A549 (cell line): ENCODE measurements around the gene OR2L8. TPM values are rescaled to one million over a fixed set of nuclear protein-coding genes. Genes with fewer than 3 reads are reported as not detected.

ENCODE experiments used
- ATAC-seq, 2 experiments: fragments of 200-7000 bp in 1 of 2; fragments of >200 bp in 1 of 2; cut with Nextera tagmentation in 1 of 2; cut with Tn5 transposase in 1 of 2; 3 replicates each; pipeline versions ENCODE4 v1.8.0 to v1.9.1; 2018 to 2020; ENCODE audit warnings: mild to moderate bottlenecking in 1 of 2, moderate library complexity in 1 of 2
- CTCF ChIA-PET: fragments of 300-600 bp; sonication (Branson Sonifier 250); formaldehyde crosslinking; extraction: SDS; loops from one replicate; lab custom pipeline; 2021; ENCODE audit warnings: antibody characterized with exemption, inconsistent platforms; lab: Yijun Ruan, JAX
- POLR2A ChIA-PET: fragments of 350-600 bp; formaldehyde crosslinking; extraction: SDS; loops from one replicate; lab custom pipeline; 2021; ENCODE audit warnings: antibody characterized with exemption, inconsistent platforms; lab: Yijun Ruan, JAX
- DNase-seq, 2 experiments: peaks; one replicate each; pipeline versions ENCODE4 v3.0.0 to v3.0.0-alpha.2; 2011 to 2016; ENCODE audit warnings: low read depth in 1 of 2, low spot score in 1 of 2
- FAIRE-seq: peaks from 2 replicates; lab custom pipeline; 2011; peaks lifted over from hg19 to GRCh38; lab: Jason Lieb, UNC
- H3K27ac ChIP-seq, 2 experiments: fragments of >200 bp; sonication (Bioruptor Twin); formaldehyde crosslinking; 3 replicates each; pipeline ENCODE4 v1.5.1; 2016 to 2017
- H3K4me1 ChIP-seq: fragments of >200 bp; sonication (Bioruptor Twin); formaldehyde crosslinking; 3 replicates; pipeline ENCODE4 v1.6.1; 2016
- H3K4me2 ChIP-seq: fragments of >200 bp; sonication (Bioruptor Twin); formaldehyde crosslinking; 3 replicates; pipeline ENCODE4 v1.6.1; 2016
- H3K4me3 ChIP-seq: fragments of >200 bp; sonication (Bioruptor Twin); formaldehyde crosslinking; 3 replicates; pipeline ENCODE4 v1.5.1; 2016
- H3K9me3 ChIP-seq: fragments of >200 bp; sonication (Bioruptor Twin); formaldehyde crosslinking; 3 replicates; pipeline ENCODE4 v1.6.1; 2016
- BHLHE40 ChIP-seq: IDR thresholded peaks from 2 replicates; pipeline ENCODE4 v1.6.1; 2012; ENCODE audit warnings: low read depth, low read length, inconsistent platforms
- CBX2 ChIP-seq: fragments of 200-600 bp; sonication (generic); IDR thresholded peaks from 2 replicates; pipeline ENCODE4 v1.6.1; 2016; ENCODE audit warnings: low read depth, mild to moderate bottlenecking, borderline replicate concordance
- CBX8 ChIP-seq: fragments of 200-600 bp; sonication (generic); IDR thresholded peaks from 2 replicates; pipeline ENCODE4 v1.6.1; 2016
- CEBPB ChIP-seq, 2 experiments: fragments of >200 bp in 1 of 2; sonication (Bioruptor Twin) in 1 of 2; formaldehyde crosslinking in 1 of 2; IDR thresholded peaks; 2 replicates each; pipeline ENCODE4 v1.6.1; 2012 to 2016
- EHF ChIP-seq: fragments of 250-450 bp; sonication (Bioruptor Pico); IDR thresholded peaks from 2 replicates; pipeline ENCODE4 v1.5.0; 2020; ENCODE audit warnings: mild to moderate bottlenecking
- ESRRA ChIP-seq: fragments of 150-350 bp; IDR thresholded peaks from 2 replicates; pipeline ENCODE4 v1.6.1; 2014; ENCODE audit warnings: mild to moderate bottlenecking, low read length, borderline replicate concordance
- GATA3 ChIP-seq: IDR thresholded peaks from 2 replicates; pipeline ENCODE4 v1.6.1; 2012; ENCODE audit warnings: borderline replicate concordance
- HDAC2 ChIP-seq: fragments of 200-600 bp; sonication (generic); IDR thresholded peaks from 2 replicates; pipeline ENCODE4 v1.6.1; 2016
- HEYL ChIP-seq: fragments of 250-450 bp; sonication (Bioruptor Pico); IDR thresholded peaks from 2 replicates; pipeline ENCODE4 v1.8.0; 2021; ENCODE audit warnings: mild to moderate bottlenecking, moderate library complexity
- HMGXB4 ChIP-seq: fragments of 250-450 bp; sonication (Bioruptor Pico); IDR thresholded peaks from 2 replicates; pipeline ENCODE4 v1.5.0; 2021; ENCODE audit warnings: mild to moderate bottlenecking, moderate library complexity, borderline replicate concordance
- HOXA7 ChIP-seq: fragments of 250-450 bp; sonication (Bioruptor Pico); IDR thresholded peaks from 2 replicates; pipeline ENCODE4 v1.5.0; 2020; ENCODE audit warnings: mild to moderate bottlenecking, moderate library complexity
- HOXB5 ChIP-seq: fragments of 250-450 bp; sonication (Bioruptor Pico); IDR thresholded peaks from 2 replicates; pipeline ENCODE4 v1.5.0; 2020; ENCODE audit warnings: mild to moderate bottlenecking, moderate library complexity
- JUN ChIP-seq, 2 experiments: fragments of >200 bp; sonication (Bioruptor Twin); formaldehyde crosslinking; IDR thresholded peaks; 2 replicates in 1 of 2; 3 replicates in 1 of 2; pipeline ENCODE4 v1.6.1; 2016 to 2017
- KDM1A ChIP-seq: fragments of 200-600 bp; sonication (generic); IDR thresholded peaks from 2 replicates; pipeline ENCODE4 v1.6.1; 2016; ENCODE audit warnings: low read depth, mild to moderate bottlenecking
- KDM5A ChIP-seq: fragments of 200-600 bp; sonication (generic); IDR thresholded peaks from 2 replicates; pipeline ENCODE4 v1.6.1; 2016; ENCODE audit warnings: antibody characterized with exemption, mild to moderate bottlenecking
- MAZ ChIP-seq: fragments of 150-350 bp; IDR thresholded peaks from 2 replicates; pipeline ENCODE4 v1.6.1; 2014; ENCODE audit warnings: antibody characterized with exemption, low read depth, low read length, borderline replicate concordance
- NFE2L2 ChIP-seq: fragments of 150-350 bp; conservative IDR thresholded peaks from 2 replicates; pipeline ENCODE4 v1.6.1; 2014; ENCODE audit warnings: low read length
- NPAS2 ChIP-seq: fragments of 250-450 bp; sonication (Bioruptor Pico); IDR thresholded peaks from 2 replicates; pipeline ENCODE4 v1.8.0; 2022; ENCODE audit warnings: mild to moderate bottlenecking, moderate library complexity, borderline replicate concordance
- RAD21 ChIP-seq, 2 experiments: fragments of >200 bp in 1 of 2; sonication (Bioruptor Twin) in 1 of 2; formaldehyde crosslinking in 1 of 2; IDR thresholded peaks in 1 of 2; conservative IDR thresholded peaks in 1 of 2; 2 replicates in 1 of 2; 3 replicates in 1 of 2; pipeline ENCODE4 v1.6.1; 2012 to 2018; ENCODE audit warnings: inconsistent platforms in 1 of 2
- RARB ChIP-seq: fragments of 250-450 bp; sonication (Bioruptor Pico); IDR thresholded peaks from 2 replicates; pipeline ENCODE4 v1.8.0; 2021; ENCODE audit warnings: mild to moderate bottlenecking, moderate library complexity
- RFX5 ChIP-seq: fragments of 450-650 bp; IDR thresholded peaks from 2 replicates; pipeline ENCODE4 v1.7.1; 2014; ENCODE audit warnings: antibody characterized with exemption, mild to moderate bottlenecking, moderate library complexity
- RNF2 ChIP-seq: fragments of 200-600 bp; sonication (generic); IDR thresholded peaks from 2 replicates; pipeline ENCODE4 v1.6.1; 2016; ENCODE audit warnings: low read depth, mild to moderate bottlenecking, antibody characterized with exemption, moderate library complexity, borderline replicate concordance
- TFCP2L1 ChIP-seq: fragments of 250-450 bp; sonication (Bioruptor Pico); IDR thresholded peaks from 2 replicates; pipeline ENCODE4 v1.5.0; 2021; ENCODE audit warnings: mild to moderate bottlenecking
- ZC3H11A ChIP-seq: fragments of 450-650 bp; IDR thresholded peaks from 2 replicates; pipeline ENCODE4 v1.6.1; 2014; ENCODE audit warnings: antibody characterized with exemption, mild to moderate bottlenecking
- ZFP36 ChIP-seq: fragments of 450-650 bp; IDR thresholded peaks from 2 replicates; pipeline ENCODE4 v1.6.1; 2014; ENCODE audit warnings: borderline replicate concordance; ENCODE audit not compliant: partially characterized antibody
- ZNF302 ChIP-seq: fragments of 250-450 bp; sonication (Bioruptor Pico); IDR thresholded peaks from 2 replicates; pipeline ENCODE4 v1.9.0; 2021; ENCODE audit warnings: inconsistent platforms, mild to moderate bottlenecking, moderate library complexity
- ZSCAN20 ChIP-seq: fragments of 250-450 bp; sonication (Bioruptor Pico); IDR thresholded peaks from 2 replicates; pipeline ENCODE4 v1.8.0; 2022; ENCODE audit warnings: mild to moderate bottlenecking, moderate library complexity
- WGBS: methylation state at CpG from one replicate; pipeline ENCODE4 v1.1.6; 2017; ENCODE audit errors: missing lambda C conversion rate; 5-methylcytosine and 5-hydroxymethylcytosine counted together
- polyA minus RNA-seq: library from RNA; depleted of rRNA, polyadenylated mRNA; stranded (reverse); fragments of >200 nt; gene quantifications from 2 replicates; pipeline ENCODE4 v1.2.3, GENCODE V29; 2011; rRNA and poly(A)+ RNA removed
- polyA plus RNA-seq, 4 experiments: library from polyadenylated mRNA; depleted of rRNA in 3 of 4; stranded (reverse); fragments of >200 nt; fragmentation: RNase III in 1 of 4; extraction: RNeasy Plus Mini Kit Qiagen cat#74134 plus additional on column Dnase treatment in 1 of 4; gene quantifications; 2 replicates in 3 of 4; 3 replicates in 1 of 4; pipeline ENCODE4 v1.2.3, GENCODE V29; 2011 to 2017
- TF ChIP-seq, protein P1 (sequence below): IDR thresholded peaks from 2 replicates; pipeline ENCODE4 v1.6.1; 2012
- TF ChIP-seq, protein P2 (sequence below): fragments of 150-350 bp; IDR thresholded peaks from 2 replicates; pipeline ENCODE4 v1.6.1; 2014; ENCODE audit warnings: low read depth, mild to moderate bottlenecking, low read length

OR2L8 gene
- polyA plus RNA-seq (2011; rRNA removed) (not detected in 2 replicates), polyA plus RNA-seq (2017; fragmentation: RNase III; extraction: RNeasy Plus Mini Kit Qiagen cat#74134 plus additional on column Dnase treatment) (not detected in 3 replicates), polyA minus RNA-seq (not detected in 2 replicates)
- polyA plus RNA-seq (2012; cell fraction: cytosol; rRNA removed), result not detected in 2 replicates
- polyA plus RNA-seq (2012; cell fraction: nucleus; rRNA removed), result not detected in 2 replicates

GRCh38 chr1:247948558-247948957, at the start of gene OR2L8:
TSS of gene OR2L8 (plus strand) at chr1:247948858. CDS start at chr1:247948858, 0 bp downstream.
- WGBS, result 17% methylated on average over 3 of the region's 3 CpGs
- Histone ChIP-seq H3K4me1 (no peaks in the 10 kb centered on the region), H3K4me2 (no peak within 1 kb of the TSS), H3K27ac (no peak within 1 kb of the TSS), H3K9me3 (no peaks in the 10 kb centered on the region; the same call in 2 of the 3 replicates), H3K4me3 (no peak within 1 kb of the TSS)
- no peak for TF ChIP-seq JUN (IDR thresholded peaks at IDR 0.05)
- no peak for TF ChIP-seq HDAC2
- no peak for TF ChIP-seq RNF2
- TF ChIP-seq NFE2L2, result no peak
- TF ChIP-seq HEYL (CRISPR knock-in tag), result no peak
- TF ChIP-seq MAZ, result no peak
- no peak for TF ChIP-seq ZNF302 (CRISPR knock-in tag)
- no peak for TF ChIP-seq RFX5
- no peak for TF ChIP-seq RAD21 (conservative IDR thresholded peaks at IDR 0.05 in 1 of 2, IDR thresholded peaks at IDR 0.05 in 1 of 2)
- no peak for TF ChIP-seq HOXB5 (CRISPR knock-in tag)
- TF ChIP-seq TFCP2L1 (CRISPR knock-in tag), result no peak
- TF ChIP-seq HOXA7, result no peak
- TF ChIP-seq ZFP36, result no peak
- TF ChIP-seq CBX8, result no peak
- ChIA-PET CTCF (no interaction called here), POLR2A (no interaction called here)
- no peak for FAIRE-seq
- ATAC-seq, result no peak
- DNase-seq, result no peak

- TF ChIP-seq HMGXB4 (CRISPR knock-in tag), result no peak
- TF ChIP-seq ZFP36, result no peak
- TF ChIP-seq BHLHE40, result no peak
- TF ChIP-seq KDM1A, result no peak
- no peak for TF ChIP-seq CBX2
- TF ChIP-seq, protein P1, sequence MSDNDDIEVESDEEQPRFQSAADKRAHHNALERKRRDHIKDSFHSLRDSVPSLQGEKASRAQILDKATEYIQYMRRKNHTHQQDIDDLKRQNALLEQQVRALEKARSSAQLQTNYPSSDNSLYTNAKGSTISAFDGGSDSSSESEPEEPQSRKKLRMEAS, result no peak
- TF ChIP-seq EHF, result no peak
- TF ChIP-seq RARB, result no peak
- TF ChIP-seq RAD21 (conservative IDR thresholded peaks at IDR 0.05 in 1 of 2, IDR thresholded peaks at IDR 0.05 in 1 of 2), result no peak
- TF ChIP-seq CEBPB (IDR thresholded peaks at IDR 0.05), result no peak
- no peak for TF ChIP-seq GATA3
- TF ChIP-seq ESRRA, result no peak
- no peak for TF ChIP-seq MAZ
- no peak for TF ChIP-seq KDM5A
- no peak for TF ChIP-seq ZNF302 (CRISPR knock-in tag)
- no peak for TF ChIP-seq NPAS2
- TF ChIP-seq, all 56 proteins: peak for 0
- 7% methylated on average over 6 of the region's 6 CpGs for WGBS
- ChIA-PET POLR2A (no interaction called here), CTCF (no interaction called here)
- Histone ChIP-seq H3K9me3 (no peaks in the 10 kb centered on the region), H3K4me2 (no peak overlapping the region), H3K4me3 (no peak overlapping the region), H3K27ac (no peak overlapping the region), H3K4me1 (no peaks in the 10 kb centered on the region)
- DNase-seq (no peak), ATAC-seq (no peak), FAIRE-seq (no peak)
These were observed 44.5 kb upstream of the OR2L8 start for GRCh38 chr1:247904122-247904521.

GRCh38 chr1:247905181-247905580, 43.5 kb upstream of the OR2L8 start:
- Histone ChIP-seq H3K4me2 (no peak overlapping the region), H3K27ac (no peak overlapping the region), H3K4me1 (no peaks in the 10 kb centered on the region), H3K9me3 (no peaks in the 10 kb centered on the region), H3K4me3 (no peak overlapping the region)
- 52% methylated on average over 11 of the region's 13 CpGs for WGBS
- no peak for ATAC-seq
- TF ChIP-seq ZSCAN20, result no peak
- TF ChIP-seq, protein P2, sequence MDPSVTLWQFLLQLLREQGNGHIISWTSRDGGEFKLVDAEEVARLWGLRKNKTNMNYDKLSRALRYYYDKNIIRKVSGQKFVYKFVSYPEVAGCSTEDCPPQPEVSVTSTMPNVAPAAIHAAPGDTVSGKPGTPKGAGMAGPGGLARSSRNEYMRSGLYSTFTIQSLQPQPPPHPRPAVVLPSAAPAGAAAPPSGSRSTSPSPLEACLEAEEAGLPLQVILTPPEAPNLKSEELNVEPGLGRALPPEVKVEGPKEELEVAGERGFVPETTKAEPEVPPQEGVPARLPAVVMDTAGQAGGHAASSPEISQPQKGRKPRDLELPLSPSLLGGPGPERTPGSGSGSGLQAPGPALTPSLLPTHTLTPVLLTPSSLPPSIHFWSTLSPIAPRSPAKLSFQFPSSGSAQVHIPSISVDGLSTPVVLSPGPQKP, result no peak
- no peak for TF ChIP-seq ZC3H11A
- no peak for TF ChIP-seq RNF2
- no peak for TF ChIP-seq EHF
- TF ChIP-seq RARB, result no peak
- ChIA-PET POLR2A (no interaction called here), CTCF (no interaction called here)
- FAIRE-seq, result no peak
- no peak for DNase-seq
